Ishikawa (cell line): ENCODE measurements around the gene LINC00632.

Experiments used
- CEBPB ChIP-seq: IDR thresholded peaks from 2 replicates; pipeline ENCODE4 v1.6.1; 2012
- CREB1 ChIP-seq: IDR thresholded peaks from 2 replicates; pipeline ENCODE4 v1.6.1; 2012; ENCODE audit warnings: low read depth
- EGR1 ChIP-seq: IDR thresholded peaks from 2 replicates; pipeline ENCODE4 v1.6.1; 2012
- EP300 ChIP-seq: IDR thresholded peaks from 2 replicates; pipeline ENCODE4 v1.6.1; 2012; ENCODE audit warnings: borderline replicate concordance
- FOXM1 ChIP-seq: IDR thresholded peaks from 2 replicates; pipeline ENCODE4 v1.6.1; 2012; ENCODE audit warnings: low read depth, borderline replicate concordance
- MAX ChIP-seq: IDR thresholded peaks from 2 replicates; pipeline ENCODE4 v1.6.1; 2012
- NFIC ChIP-seq: IDR thresholded peaks from 2 replicates; pipeline ENCODE4 v1.6.1; 2012
- RAD21 ChIP-seq: IDR thresholded peaks from 2 replicates; pipeline ENCODE4 v1.6.1; 2012; ENCODE audit warnings: low read depth
- REST ChIP-seq: IDR thresholded peaks from 2 replicates; pipeline ENCODE4 v1.6.1; 2012; ENCODE audit warnings: low read depth, mild to moderate bottlenecking
- TAF1 ChIP-seq: IDR thresholded peaks from 2 replicates; pipeline ENCODE4 v1.6.1; 2012; ENCODE audit warnings: low read depth, mild to moderate bottlenecking
- TCF12 ChIP-seq: IDR thresholded peaks from 2 replicates; pipeline ENCODE4 v1.6.1; 2012; ENCODE audit warnings: low read depth
- TEAD4 ChIP-seq: IDR thresholded peaks from 2 replicates; pipeline ENCODE4 v1.6.1; 2012
- USF1 ChIP-seq: IDR thresholded peaks from 2 replicates; pipeline ENCODE4 v1.6.1; 2012
- YY1 ChIP-seq: IDR thresholded peaks from 2 replicates; pipeline ENCODE4 v1.6.1; 2012; ENCODE audit warnings: low read depth
- ZBTB7A ChIP-seq: IDR thresholded peaks from 2 replicates; pipeline ENCODE4 v1.6.1; 2012; ENCODE audit warnings: low read depth

Gene LINC00632

DNA sequence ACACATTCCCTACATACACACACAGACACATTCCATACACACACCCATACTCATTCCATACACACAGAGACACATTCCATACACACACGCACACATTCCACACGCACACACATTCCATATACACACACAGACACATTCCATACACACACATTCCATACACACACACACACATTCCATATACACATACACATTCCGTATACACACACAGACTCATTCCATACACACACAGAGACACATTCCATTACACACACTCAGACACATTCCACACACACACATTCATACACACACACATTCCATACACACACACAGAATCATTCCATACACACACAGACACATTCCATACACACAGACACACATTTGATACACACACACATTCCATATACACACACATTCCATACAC is 15.2 kb downstream of the LINC00632 start:
- no peak for TF ChIP-seq TAF1
- no peak for TF ChIP-seq REST
- no peak for TF ChIP-seq EP300
- TF ChIP-seq USF1 = no peak
- no peak for TF ChIP-seq NFIC
- no peak for TF ChIP-seq TCF12
- no peak for TF ChIP-seq RAD21
- no peak for TF ChIP-seq ZBTB7A
- no peak for TF ChIP-seq YY1
- TF ChIP-seq TEAD4 = no peak
- no peak for TF ChIP-seq EGR1

DNA sequence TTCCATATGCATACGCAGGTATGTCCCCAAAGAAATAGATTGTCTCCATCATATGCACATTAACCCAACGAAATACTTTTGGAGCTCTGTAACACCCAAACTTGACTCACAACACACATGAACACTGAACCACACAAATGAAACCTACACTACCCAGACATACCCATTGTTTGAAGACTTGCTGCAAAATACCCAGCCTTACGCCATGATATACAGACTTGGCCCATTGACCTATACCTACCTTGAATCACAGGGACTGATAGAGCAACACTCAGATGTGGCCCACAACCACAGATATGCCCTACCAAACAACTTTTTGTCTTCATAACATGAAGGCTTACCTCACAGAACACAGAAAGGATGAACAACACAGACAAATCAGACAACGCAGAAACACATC is 15.9 kb downstream of the LINC00632 start:
- TF ChIP-seq EGR1 (no peak), CEBPB (no peak), EP300 (no peak), MAX (no peak), TEAD4 (no peak), TCF12 (no peak), REST (no peak), NFIC (no peak), USF1 (no peak), TAF1 (no peak), CREB1 (no peak), RAD21 (no peak), YY1 (no peak), ZBTB7A (no peak), FOXM1 (no peak)

DNA sequence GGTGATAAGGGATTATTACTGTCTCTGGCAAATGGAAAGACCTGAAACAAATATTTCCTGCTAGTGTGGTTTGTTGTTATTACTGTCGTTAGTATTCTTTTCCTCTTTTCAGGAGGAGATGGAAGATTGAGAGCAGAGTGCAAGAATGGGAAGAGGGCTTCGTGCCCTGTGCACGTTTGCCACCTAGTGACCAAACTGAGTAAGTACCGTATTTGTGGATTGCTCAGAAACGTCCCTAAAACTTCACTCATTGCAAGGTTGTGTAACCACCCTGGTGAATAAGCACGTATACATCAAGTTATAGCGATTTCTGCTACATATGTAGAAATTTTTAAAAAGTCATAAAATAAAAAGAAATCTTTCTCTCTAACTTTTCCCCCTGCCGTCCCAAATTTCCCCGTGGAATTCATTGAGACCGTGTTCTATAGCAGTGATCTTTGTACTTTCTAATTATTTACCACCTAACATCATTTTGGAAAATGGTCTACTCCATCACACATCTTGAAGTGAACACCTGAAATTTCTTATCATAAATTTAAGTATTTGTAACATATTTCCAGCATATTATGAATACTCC is 24.3 kb downstream of the LINC00632 start:
- TF ChIP-seq REST (no peak), ZBTB7A (no peak), EP300 (no peak), CREB1 (no peak), RAD21 (peak; percentile 76), USF1 (no peak), YY1 (no peak), NFIC (no peak)

DNA sequence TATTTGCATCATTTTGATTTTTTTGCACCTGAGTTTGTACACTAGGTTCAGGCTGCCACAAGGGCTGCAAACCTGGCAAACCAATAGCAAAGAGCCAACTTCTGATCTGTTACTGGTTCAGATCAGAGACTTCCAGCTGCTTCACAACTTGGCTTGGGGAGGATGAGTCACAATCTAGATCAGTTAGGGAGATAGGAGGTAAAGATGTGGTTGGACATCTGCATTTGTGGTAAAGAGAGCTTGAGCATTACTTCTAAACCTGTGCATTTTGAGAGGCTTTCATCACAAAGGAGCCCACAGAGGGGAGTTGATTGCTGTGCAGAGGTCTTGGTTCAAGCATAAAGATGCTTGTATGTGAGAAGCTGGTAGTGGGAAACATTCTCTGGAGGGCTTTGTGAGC is 34.5 kb downstream of the LINC00632 start:
- TF ChIP-seq TCF12 (no peak), TAF1 (no peak), YY1 (no peak), MAX (no peak), EP300 (no peak), ZBTB7A (no peak), FOXM1 (no peak), RAD21 (no peak), USF1 (no peak), EGR1 (no peak), CREB1 (no peak), NFIC (no peak), REST (no peak), TEAD4 (no peak)
